Adrenal gland (tissue), 5 donors: ENCODE measurements around the gene CDK5RAP2.

ENCODE experiments used
- CTCF ChIP-seq, 6 experiments: fragments of 450-650 bp in 4 of 6; fragments of 200-600 bp in 2 of 6; sonication (generic) in 1 of 6; IDR thresholded peaks; 1 replicate in 5 of 6; 2 replicates in 1 of 6; pipeline versions ENCODE4 v1.5.1 to v1.8.0; 2016 to 2021; ENCODE audit warnings: antibody characterized with exemption in 6 of 6, mild to moderate bottlenecking in 2 of 6, moderate library complexity in 1 of 6
- POLR2A ChIP-seq, 2 donors: fragments of 450-650 bp; IDR thresholded peaks; one replicate each; pipeline ENCODE4 v1.6.1; 2017; ENCODE audit warnings: antibody characterized with exemption in 2 of 2, mild to moderate bottlenecking in 2 of 2, moderate library complexity in 1 of 2
- donor health status: DM: no; HTN: no; CAD: no.

DNA sequence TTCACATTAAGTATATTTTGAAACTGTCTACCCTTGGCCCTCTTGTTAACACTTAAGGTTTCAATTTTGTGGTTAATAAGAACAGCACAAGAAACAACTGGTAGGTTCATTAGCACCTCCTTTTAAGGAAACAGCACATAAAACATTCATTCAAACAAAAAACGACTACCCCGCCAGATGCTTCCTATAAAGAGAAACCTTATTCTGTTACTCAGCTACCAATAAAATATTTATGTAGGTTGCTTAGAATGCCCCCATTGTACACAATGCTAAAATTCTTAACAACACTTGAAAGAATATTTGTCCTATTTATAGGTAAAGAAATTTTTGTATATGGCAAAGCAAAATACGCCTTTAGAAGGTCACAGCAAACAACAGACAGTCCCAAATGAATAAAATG, 23.2 kb downstream of the CDK5RAP2 start:
- TF ChIP-seq CTCF (IDR thresholded peaks at IDR 0.05), result no peak
- no peak for TF ChIP-seq POLR2A (IDR thresholded peaks at IDR 0.05)
